Panc1 (cell line): Measurements from ENCODE around the gene MTM1. TPM values are rescaled to one million over a fixed set of nuclear protein-coding genes. Genes with fewer than 3 reads are reported as not detected.

Experiments used
- ATAC-seq: fragments of 200-7000 bp; cut with Tn5 transposase; 2 replicates; pipeline ENCODE4 v1.9.1; 2020; ENCODE audit warnings: mild to moderate bottlenecking, moderate library complexity
- BruUV-seq: library from RNA; stranded (reverse); fragments of 400-500 nt; replicated peaks from 2 replicates; lab custom pipeline; 2021; lab: Mats Ljungman, UMichigan
- CTCF ChIA-PET: fragments of 300-600 bp; sonication (Branson Sonifier 250); formaldehyde crosslinking; loops from one replicate; lab custom pipeline; 2022; ENCODE audit warnings: antibody characterized with exemption; lab: Charles Lee
- POLR2A ChIA-PET: fragments of 300-600 bp; sonication (Branson Sonifier 250); formaldehyde crosslinking; loops from one replicate; lab custom pipeline; 2022; ENCODE audit warnings: antibody characterized with exemption; lab: Charles Lee
- DNase-seq: peaks from one replicate; pipeline ENCODE4 v3.0.0-alpha.2; 2010; ENCODE audit warnings: low read depth, low spot score
- H3K27ac ChIP-seq: 2 replicates; pipeline ENCODE4 v1.5.1; 2011; ENCODE audit warnings: mild to moderate bottlenecking, low read length, inconsistent platforms
- H3K27me3 ChIP-seq: fragments of 200-500 bp; sonication (Bioruptor generic); 2 replicates; pipeline ENCODE4 v1.6.0; 2014; ENCODE audit warnings: low read length, inconsistent platforms; ENCODE audit not compliant: control insufficient read depth, insufficient read depth
- H3K36me3 ChIP-seq: fragments of 200-500 bp; sonication (Bioruptor generic); 2 replicates; pipeline ENCODE4 v1.5.1; 2014; ENCODE audit warnings: inconsistent platforms, mild to moderate bottlenecking, low read length, moderate library complexity; ENCODE audit not compliant: control insufficient read depth, insufficient read depth
- H3K4me1 ChIP-seq: 2 replicates; pipeline ENCODE4 v1.5.1; 2011; ENCODE audit warnings: inconsistent platforms, mild to moderate bottlenecking, low read length, moderate library complexity; ENCODE audit not compliant: control insufficient read depth, insufficient read depth
- H3K4me3 ChIP-seq, 2 experiments: 2 replicates each; pipeline ENCODE4 v1.5.1; 2011 to 2012; ENCODE audit warnings: low read depth in 2 of 2, low read length in 2 of 2, mild to moderate bottlenecking in 2 of 2, inconsistent platforms in 1 of 2, moderate library complexity in 1 of 2
- H3K9me3 ChIP-seq: fragments of 200-500 bp; sonication (Bioruptor generic); 2 replicates; pipeline ENCODE4 v1.5.1; 2014; ENCODE audit warnings: low read depth, mild to moderate bottlenecking, inconsistent platforms, low read length, moderate library complexity; ENCODE audit not compliant: control insufficient read depth, insufficient read depth
- CTCF ChIP-seq: fragments of 450-650 bp; IDR thresholded peaks from 2 replicates; pipeline ENCODE4 v1.5.1; 2017; ENCODE audit warnings: mild to moderate bottlenecking
- POLR2AphosphoS5 ChIP-seq: IDR thresholded peaks from 2 replicates; pipeline ENCODE4 v1.6.1; 2012; ENCODE audit warnings: mild to moderate bottlenecking, low read depth, low read length, moderate library complexity
- REST ChIP-seq, 2 experiments: IDR thresholded peaks; 2 replicates each; pipeline ENCODE4 v1.6.1; 2011 to 2012; ENCODE audit warnings: low read depth in 2 of 2, control low read depth in 1 of 2, low read length in 1 of 2, mild to moderate bottlenecking in 1 of 2, moderate library complexity in 1 of 2; ENCODE audit not compliant: insufficient read depth in 1 of 2
- SIN3A ChIP-seq: IDR thresholded peaks from 2 replicates; pipeline ENCODE4 v1.6.1; 2012; ENCODE audit warnings: low read depth, mild to moderate bottlenecking, low read length, moderate library complexity, borderline replicate concordance; ENCODE audit not compliant: insufficient read depth
- TCF7L2 ChIP-seq: IDR thresholded peaks from 2 replicates; pipeline ENCODE4 v1.6.1; 2011; ENCODE audit warnings: mild to moderate bottlenecking, low read depth, low read length, inconsistent platforms
- in situ Hi-C: cut with HindIII; loops from 2 replicates; pipeline ENCODE4 v1.10.0; 2016; ENCODE audit warnings: low sequenced_read_pairs, low pct_unique_long_range_greater_than_20kb
- intact Hi-C: fragments of 100-400 bp; cut with micrococcal nuclease; formaldehyde crosslinking; loops from one replicate; pipeline ENCODE4 v1.10.0; 2022; ENCODE audit not compliant: unreplicated experiment
- total RNA-seq: library from RNA; stranded (reverse); gene quantifications from one replicate; pipeline ENCODE4 v1.2.1, GENCODE V29; 2021; ENCODE audit not compliant: unreplicated experiment

MTM1 gene
- total RNA-seq, 1 experiment from 2014 or later = 24.0 TPM

GRCh38 chrX:150573702-150574101 is 5.3 kb downstream of the MTM1 start:
- POLR2A ChIA-PET = no interaction called here
- DNase-seq (no peak), ATAC-seq (no peak)
- Histone ChIP-seq H3K36me3 (no peaks in the 10 kb centered on the region), H3K27ac (peak overlapping the region; percentile 87), H3K27me3 (no peaks in the 10 kb centered on the region), H3K4me1 (peaks cover 64% of the 10 kb centered on the region), H3K4me3 (0 out of 4 replicates have a peak overlapping the region, but pooled peaks of 1 of the 2 experiments have one; percentile 5), H3K9me3 (no peaks in the 10 kb centered on the region)
- CTCF ChIA-PET = no interaction called here
- no TSS peak for BruUV-seq
- in situ Hi-C loops (no loop called here), intact Hi-C loops (no loop called here)
- TF ChIP-seq TCF7L2 (no peak), REST (IDR thresholded peaks at IDR 0.05; ENCODE audit: insufficient read depth in 1 of 2, low read depth in 2 of 2, low read length in 1 of 2) (no peak), POLR2AphosphoS5 (no peak), SIN3A (no peak), CTCF (no peak)

GRCh38 chrX:150574559-150575418 is 6.4 kb downstream of the MTM1 start:
- peak overlapping the region in 1 of 2 experiments; percentile 32; a peak in 2 of 4 replicates for H3K4me3 ChIP-seq
- DNase-seq (no peak), ATAC-seq (peak; percentile 27)
- no peaks in the 10 kb centered on the region for H3K9me3 ChIP-seq
- no peaks in the 10 kb centered on the region for H3K27me3 ChIP-seq
- POLR2A ChIA-PET = no interaction called here
- peaks cover 61% of the 10 kb centered on the region for H3K4me1 ChIP-seq
- CTCF ChIA-PET = no interaction called here
- H3K36me3 ChIP-seq = no peaks in the 10 kb centered on the region
- no peak for TF ChIP-seq REST (IDR thresholded peaks at IDR 0.05; ENCODE audit: insufficient read depth in 1 of 2, low read depth in 2 of 2, low read length in 1 of 2)
- TF ChIP-seq POLR2AphosphoS5 = no peak
- peak; percentile 68 for TF ChIP-seq TCF7L2
- TF ChIP-seq SIN3A = no peak
- no peak for TF ChIP-seq CTCF
- H3K27ac ChIP-seq = peak overlapping the region; percentile 87
- in situ Hi-C loops (no loop called here), intact Hi-C loops (no loop called here)
- BruUV-seq = no TSS peak
